HL-60 (cell line): Measurements from ENCODE around the gene CAMTA1.

Source experiments
- CTCF ChIP-seq: IDR thresholded peaks from one replicate; pipeline ENCODE4 v1.5.1; 2011; ENCODE audit warnings: low read length, control low read depth, inconsistent platforms; ENCODE audit not compliant: insufficient read depth
- POLR2AphosphoS5 ChIP-seq: IDR thresholded peaks from 2 replicates; pipeline ENCODE4 v1.6.1; 2012; ENCODE audit warnings: low read depth
- REST ChIP-seq: IDR thresholded peaks from 2 replicates; pipeline ENCODE4 v1.6.1; 2012; ENCODE audit warnings: low read depth; ENCODE audit not compliant: insufficient replicate concordance
- SPI1 ChIP-seq: IDR thresholded peaks from 2 replicates; pipeline ENCODE4 v1.6.1; 2012; ENCODE audit warnings: low read depth, mild to moderate bottlenecking, borderline replicate concordance

- no peak for TF ChIP-seq POLR2AphosphoS5
- no peak for TF ChIP-seq CTCF
- no peak for TF ChIP-seq SPI1
- TF ChIP-seq REST: no peak
Observed at GRCh38 chr1:7702365-7702764, 917.1 kb downstream of the CAMTA1 start.
